K562 (cell line): Measurements from ENCODE around the gene PLXNA2. TPM values are rescaled to one million over a fixed set of nuclear protein-coding genes. Genes with fewer than 3 reads are reported as not detected.

ENCODE experiments used
- BCOR ChIP-seq: fragments of 450-650 bp; IDR thresholded peaks from 2 replicates; pipeline ENCODE4 v1.6.1; 2016
- CBX8 ChIP-seq: fragments of 200-600 bp; sonication (generic); IDR thresholded peaks from 2 replicates; pipeline ENCODE4 v1.6.1; 2012; ENCODE audit warnings: borderline replicate concordance, mixed run types, low read depth, mild to moderate bottlenecking, moderate library complexity, mixed read lengths, low read length, control low read depth, inconsistent platforms; ENCODE audit not compliant: poor library complexity, severe bottlenecking; ENCODE audit errors: extremely low read depth
- MAZ ChIP-seq, 2 experiments: fragments of 450-650 bp in 1 of 2; sonication (generic) in 1 of 2; formaldehyde crosslinking; IDR thresholded peaks in 1 of 2; conservative IDR thresholded peaks in 1 of 2; 2 replicates each; pipeline versions ENCODE4 v1.4.0 to v1.5.0; 2020; ENCODE audit warnings: mild to moderate bottlenecking in 1 of 2, missing genetic modification reagents in 1 of 2
- MYBL2 ChIP-seq, 2 experiments: fragments of 450-650 bp in 1 of 2; sonication (generic) in 1 of 2; formaldehyde crosslinking in 1 of 2; IDR thresholded peaks; 2 replicates each; pipeline versions ENCODE4 v1.6.1 to v1.8.1; 2017 to 2022; ENCODE audit warnings: borderline replicate concordance in 1 of 2, inconsistent platforms in 1 of 2, low read depth in 1 of 2, mild to moderate bottlenecking in 1 of 2, missing genetic modification reagents in 1 of 2, moderate library complexity in 1 of 2
- NFIX ChIP-seq: fragments of 250-450 bp; sonication (Bioruptor Pico); IDR thresholded peaks from 2 replicates; pipeline ENCODE4 v1.4.0; 2020; ENCODE audit warnings: low read depth, mild to moderate bottlenecking, moderate library complexity
- RBFOX2 ChIP-seq: fragments of 200-400 bp; formaldehyde crosslinking; IDR thresholded peaks from 2 replicates; pipeline ENCODE4 v1.6.1; 2017; ENCODE audit warnings: low read depth, mild to moderate bottlenecking, low read length, moderate library complexity
- RBM17 ChIP-seq: fragments of 200-400 bp; formaldehyde crosslinking; IDR thresholded peaks from 2 replicates; pipeline ENCODE4 v1.6.1; 2017; ENCODE audit warnings: low read depth, mild to moderate bottlenecking, low read length, borderline replicate concordance
- RBM25 ChIP-seq: fragments of 200-400 bp; formaldehyde crosslinking; IDR thresholded peaks from 2 replicates; pipeline ENCODE4 v1.6.1; 2018; ENCODE audit warnings: low read length, low read depth, moderate library complexity; ENCODE audit not compliant: severe bottlenecking
- RBM34 ChIP-seq: fragments of 200-400 bp; formaldehyde crosslinking; IDR thresholded peaks from 2 replicates; pipeline ENCODE4 v1.6.1; 2018; ENCODE audit warnings: low read length, borderline replicate concordance; ENCODE audit not compliant: insufficient read depth
- SP2 ChIP-seq: IDR thresholded peaks from 2 replicates; pipeline ENCODE4 v1.6.1; 2011; ENCODE audit warnings: mild to moderate bottlenecking, low read depth, low read length, moderate library complexity; ENCODE audit not compliant: poor library complexity, severe bottlenecking; ENCODE audit errors: extremely low read depth
- TBP ChIP-seq: optimal IDR thresholded peaks from 2 replicates; pipeline ENCODE3; 2011; ENCODE audit warnings: low read depth, low read length, improper control_type of control experiment
- TEAD4 ChIP-seq, 2 experiments: sonication (generic) in 1 of 2; formaldehyde crosslinking in 1 of 2; IDR thresholded peaks; 2 replicates each; pipeline versions ENCODE4 v1.6.1 to v1.8.0; 2012 to 2022; ENCODE audit warnings: borderline replicate concordance in 1 of 2, inconsistent platforms in 1 of 2, low read length in 1 of 2, mild to moderate bottlenecking in 1 of 2, missing genetic modification reagents in 1 of 2
- TRIM24 ChIP-seq, 2 experiments: fragments of 450-650 bp; IDR thresholded peaks; 2 replicates each; pipeline ENCODE4 v1.6.1; 2016
- polyA plus RNA-seq, 8 experiments: library from polyadenylated mRNA; depleted of rRNA in 4 of 8; stranded (reverse) in 5 of 8; unstranded in 3 of 8; fragments of >200 nt; fragmentation: Nextera tagmentation in 2 of 8; fragmentation: Illumina TruSeq in 1 of 8; extraction: Ambion mirVana in 2 of 8; extraction: Trizol in 1 of 8; gene quantifications; 2 replicates each; pipeline versions ENCODE4 v1.2.1 to v1.2.3, GENCODE V29; 2011 to 2014; ENCODE audit warnings: inconsistent platforms in 1 of 8, missing spikeins in 1 of 8
- total RNA-seq, 7 experiments: library from RNA; depleted of rRNA in 6 of 7; stranded (reverse); fragments of >200 nt in 6 of 7; fragmentation: Illumina TruSeq in 2 of 7; extraction: Trizol in 2 of 7; gene quantifications; 2 replicates each; pipeline versions ENCODE4 v1.2.1 to v1.2.3, GENCODE V29; 2011 to 2021; ENCODE audit warnings: low replicate concordance in 1 of 7
- TF ChIP-seq, protein P1 (sequence below): IDR thresholded peaks from 3 replicates; pipeline ENCODE4 v1.6.1; 2011; ENCODE audit warnings: borderline replicate concordance, mild to moderate bottlenecking; ENCODE audit not compliant: insufficient read length, insufficient read depth
- TF ChIP-seq, protein P2 (sequence below): fragments of 250-450 bp; sonication (Bioruptor Pico); IDR thresholded peaks from 2 replicates; pipeline ENCODE4 v1.8.0; 2022; ENCODE audit warnings: moderate library complexity, mild to moderate bottlenecking, inconsistent platforms
- TF ChIP-seq, protein P3 (sequence below): fragments of 250-450 bp; sonication (Bioruptor Pico); IDR thresholded peaks from 2 replicates; pipeline ENCODE4 v1.5.0; 2022; ENCODE audit warnings: mild to moderate bottlenecking
- TF ChIP-seq, protein P4 (sequence below): fragments of 450-650 bp; formaldehyde crosslinking; IDR thresholded peaks from 2 replicates; pipeline ENCODE4 v1.4.0; 2020; ENCODE audit warnings: mild to moderate bottlenecking, moderate library complexity

PLXNA2 gene
- total and polyA plus RNA-seq, 9 of the 15 experiments (the other 6 are each of a cell fraction or from before 2014, with no cell fraction given): 0.01 to 1.3 (median 0.32) TPM

DNA sequence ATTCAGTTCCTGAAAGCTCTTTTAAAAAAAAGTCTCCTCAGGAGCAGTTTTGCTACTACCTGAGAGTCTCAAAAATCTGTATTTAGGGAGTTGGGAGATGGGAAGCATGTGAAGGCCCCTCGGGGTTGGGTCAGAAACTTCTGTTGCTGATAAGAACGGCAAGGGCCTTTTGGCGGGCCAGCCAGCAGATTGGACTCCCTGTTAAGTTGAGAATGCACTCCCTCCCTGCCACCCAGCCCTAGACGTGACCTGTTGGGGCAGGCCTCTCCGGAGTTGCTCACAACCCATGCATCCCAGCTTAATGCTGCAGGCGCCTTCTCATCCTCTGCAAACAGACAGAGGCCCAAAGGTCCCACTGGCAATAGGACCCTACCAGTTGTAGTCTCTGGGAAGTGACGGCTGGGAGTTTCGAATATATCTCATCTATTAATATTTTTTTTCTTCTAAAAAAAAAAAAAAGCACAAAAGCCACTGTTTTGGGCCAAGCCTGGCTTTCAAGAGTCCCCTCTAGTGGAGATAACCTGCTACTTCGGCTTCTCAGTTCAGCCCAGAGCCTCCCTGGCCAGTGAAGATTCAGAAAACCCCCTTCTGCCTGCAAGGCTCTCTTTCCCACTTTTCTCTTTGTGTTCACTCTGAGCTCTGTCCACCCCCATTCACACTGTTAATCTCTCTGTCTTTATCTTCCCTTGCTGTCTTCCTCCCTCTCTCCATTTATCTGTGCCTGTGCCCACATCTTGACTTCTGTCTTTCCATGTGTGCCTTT is 5.3 kb downstream of the PLXNA2 start (continued):
- TF ChIP-seq, protein P1, sequence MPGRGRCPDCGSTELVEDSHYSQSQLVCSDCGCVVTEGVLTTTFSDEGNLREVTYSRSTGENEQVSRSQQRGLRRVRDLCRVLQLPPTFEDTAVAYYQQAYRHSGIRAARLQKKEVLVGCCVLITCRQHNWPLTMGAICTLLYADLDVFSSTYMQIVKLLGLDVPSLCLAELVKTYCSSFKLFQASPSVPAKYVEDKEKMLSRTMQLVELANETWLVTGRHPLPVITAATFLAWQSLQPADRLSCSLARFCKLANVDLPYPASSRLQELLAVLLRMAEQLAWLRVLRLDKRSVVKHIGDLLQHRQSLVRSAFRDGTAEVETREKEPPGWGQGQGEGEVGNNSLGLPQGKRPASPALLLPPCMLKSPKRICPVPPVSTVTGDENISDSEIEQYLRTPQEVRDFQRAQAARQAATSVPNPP: no peak
- no peak for TF ChIP-seq RBM25
- no peak; the same call in 1 of the 2 replicates for TF ChIP-seq TEAD4 (IDR thresholded peaks at IDR 0.05; ENCODE audit: low read length)
- TF ChIP-seq TEAD4 (CRISPR knock-in tag; IDR thresholded peaks at IDR 0.05; ENCODE audit: borderline replicate concordance): no peak
- TF ChIP-seq TRIM24 (IDR thresholded peaks at IDR 0.05): no peak
- no peak for TF ChIP-seq TBP
- no peak for TF ChIP-seq MYBL2 (IDR thresholded peaks at IDR 0.05; ENCODE audit: low read depth)
- TF ChIP-seq MYBL2 (CRISPR knock-in tag; IDR thresholded peaks at IDR 0.05; ENCODE audit: borderline replicate concordance): no peak
- no peak for TF ChIP-seq RBFOX2
- no peak for TF ChIP-seq RBM17
- peak; percentile 31 to 55; a peak in 1 of 4 replicates for TF ChIP-seq MAZ (CRISPR knock-in tag; conservative IDR thresholded peaks at IDR 0.05 in 1 of 2, IDR thresholded peaks at IDR 0.05 in 1 of 2)
- TF ChIP-seq, protein P2, sequence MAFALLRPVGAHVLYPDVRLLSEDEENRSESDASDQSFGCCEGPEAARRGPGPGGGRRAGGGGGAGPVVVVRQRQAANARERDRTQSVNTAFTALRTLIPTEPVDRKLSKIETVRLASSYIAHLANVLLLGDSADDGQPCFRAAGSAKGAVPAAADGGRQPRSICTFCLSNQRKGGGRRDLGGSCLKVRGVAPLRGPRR (CRISPR knock-in tag): no peak
- TF ChIP-seq BCOR: no peak
- TF ChIP-seq CBX8: no peak
- no peak for TF ChIP-seq RBM34
- TF ChIP-seq, protein P3, sequence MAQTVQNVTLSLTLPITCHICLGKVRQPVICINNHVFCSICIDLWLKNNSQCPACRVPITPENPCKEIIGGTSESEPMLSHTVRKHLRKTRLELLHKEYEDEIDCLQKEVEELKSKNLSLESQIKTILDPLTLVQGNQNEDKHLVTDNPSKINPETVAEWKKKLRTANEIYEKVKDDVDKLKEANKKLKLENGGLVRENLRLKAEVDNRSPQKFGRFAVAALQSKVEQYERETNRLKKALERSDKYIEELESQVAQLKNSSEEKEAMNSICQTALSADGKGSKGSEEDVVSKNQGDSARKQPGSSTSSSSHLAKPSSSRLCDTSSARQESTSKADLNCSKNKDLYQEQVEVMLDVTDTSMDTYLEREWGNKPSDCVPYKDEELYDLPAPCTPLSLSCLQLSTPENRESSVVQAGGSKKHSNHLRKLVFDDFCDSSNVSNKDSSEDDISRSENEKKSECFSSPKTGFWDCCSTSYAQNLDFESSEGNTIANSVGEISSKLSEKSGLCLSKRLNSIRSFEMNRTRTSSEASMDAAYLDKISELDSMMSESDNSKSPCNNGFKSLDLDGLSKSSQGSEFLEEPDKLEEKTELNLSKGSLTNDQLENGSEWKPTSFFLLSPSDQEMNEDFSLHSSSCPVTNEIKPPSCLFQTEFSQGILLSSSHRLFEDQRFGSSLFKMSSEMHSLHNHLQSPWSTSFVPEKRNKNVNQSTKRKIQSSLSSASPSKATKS (CRISPR knock-in tag): no peak
- TF ChIP-seq SP2: no peak
- TF ChIP-seq, protein P4, sequence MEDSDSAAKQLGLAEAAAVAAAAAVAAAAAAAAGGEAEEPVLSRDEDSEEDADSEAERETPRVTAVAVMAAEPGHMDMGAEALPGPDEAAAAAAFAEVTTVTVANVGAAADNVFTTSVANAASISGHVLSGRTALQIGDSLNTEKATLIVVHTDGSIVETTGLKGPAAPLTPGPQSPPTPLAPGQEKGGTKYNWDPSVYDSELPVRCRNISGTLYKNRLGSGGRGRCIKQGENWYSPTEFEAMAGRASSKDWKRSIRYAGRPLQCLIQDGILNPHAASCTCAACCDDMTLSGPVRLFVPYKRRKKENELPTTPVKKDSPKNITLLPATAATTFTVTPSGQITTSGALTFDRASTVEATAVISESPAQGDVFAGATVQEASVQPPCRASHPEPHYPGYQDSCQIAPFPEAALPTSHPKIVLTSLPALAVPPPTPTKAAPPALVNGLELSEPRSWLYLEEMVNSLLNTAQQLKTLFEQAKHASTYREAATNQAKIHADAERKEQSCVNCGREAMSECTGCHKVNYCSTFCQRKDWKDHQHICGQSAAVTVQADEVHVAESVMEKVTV (CRISPR knock-in tag): peak; percentile 41; the same call in 1 of the 2 replicates
- TF ChIP-seq NFIX (CRISPR knock-in tag): no peak
